DMS153 treated with DMSO at 0.1 percent for 48 hours (cell line): Measurements from ENCODE around the gene TTC34.
"Not testable (repeated sequence)": the region's sequence is repeated elsewhere in the genome, so short reads cannot be mapped to it uniquely, and the experiment has no call there.

Experiments
- DNase-seq: peaks from one replicate; lab custom pipeline; 2025; ENCODE audit not compliant: unreplicated experiment; lab: John Stamatoyannopoulos, UW

Gene TTC34

GRCh38 chr1:2778220-2778592, 23.3 kb downstream of the TTC34 start:
- no peak for DNase-seq

GRCh38 chr1:2777424-2778219, 23.9 kb downstream of the TTC34 start:
- no peak for DNase-seq

GRCh38 chr1:2775333-2775732, 26.2 kb downstream of the TTC34 start:
- DNase-seq: not testable (repeated sequence)

GRCh38 chr1:2768052-2768451, 33.4 kb downstream of the TTC34 start:
- DNase-seq: not testable (repeated sequence)

- DNase-seq: not testable (repeated sequence)
These were observed 42.1 kb downstream of the TTC34 start for GRCh38 chr1:2759433-2759832.

GRCh38 chr1:2757519-2757918, 44.0 kb downstream of the TTC34 start:
- not testable (repeated sequence) for DNase-seq

GRCh38 chr1:2755426-2755825, 46.1 kb downstream of the TTC34 start:
- DNase-seq: not testable (repeated sequence)

GRCh38 chr1:2754597-2754996, 46.9 kb downstream of the TTC34 start:
- not testable (repeated sequence) for DNase-seq

GRCh38 chr1:2752503-2752902, 49.0 kb downstream of the TTC34 start:
- DNase-seq: not testable (repeated sequence)

- DNase-seq: not testable (repeated sequence)
These were observed 49.6 kb downstream of the TTC34 start for GRCh38 chr1:2751866-2752265.

- not testable (repeated sequence) for DNase-seq
These were observed 50.4 kb downstream of the TTC34 start for GRCh38 chr1:2750766-2751730.

- not testable (repeated sequence) for DNase-seq
These were observed 51.3 kb downstream of the TTC34 start for GRCh38 chr1:2750041-2750680.

GRCh38 chr1:2748626-2749025, 52.9 kb downstream of the TTC34 start:
- DNase-seq: not testable (repeated sequence)

GRCh38 chr1:2694796-2695195, 106.7 kb downstream of the TTC34 start:
- not testable (repeated sequence) for DNase-seq

GRCh38 chr1:2690180-2690579, 111.3 kb downstream of the TTC34 start:
- not testable (repeated sequence) for DNase-seq

- not testable (repeated sequence) for DNase-seq
These were observed 113.2 kb downstream of the TTC34 start for GRCh38 chr1:2688336-2688665.

- not testable (repeated sequence) for DNase-seq
These were observed 113.7 kb downstream of the TTC34 start for GRCh38 chr1:2687638-2688335.

- DNase-seq: not testable (repeated sequence)
These were observed 114.3 kb downstream of the TTC34 start for GRCh38 chr1:2687174-2687591.

GRCh38 chr1:2686091-2686863, 115.2 kb downstream of the TTC34 start:
- DNase-seq: not testable (repeated sequence)

GRCh38 chr1:2685671-2686070, 115.8 kb downstream of the TTC34 start:
- not testable (repeated sequence) for DNase-seq
